Medulla oblongata (tissue), 1 donor: ENCODE data around the gene MTHFD2.
"Not testable (repeated sequence)": the region's sequence is repeated elsewhere in the genome, so short reads cannot be mapped to it uniquely, and the experiment has no call there.

Experiments
- DNase-seq: peaks from one replicate; pipeline ENCODE4 v3.0.0-alpha.2; 2015; ENCODE audit errors: extremely low spot score

MTHFD2 gene

DNA sequence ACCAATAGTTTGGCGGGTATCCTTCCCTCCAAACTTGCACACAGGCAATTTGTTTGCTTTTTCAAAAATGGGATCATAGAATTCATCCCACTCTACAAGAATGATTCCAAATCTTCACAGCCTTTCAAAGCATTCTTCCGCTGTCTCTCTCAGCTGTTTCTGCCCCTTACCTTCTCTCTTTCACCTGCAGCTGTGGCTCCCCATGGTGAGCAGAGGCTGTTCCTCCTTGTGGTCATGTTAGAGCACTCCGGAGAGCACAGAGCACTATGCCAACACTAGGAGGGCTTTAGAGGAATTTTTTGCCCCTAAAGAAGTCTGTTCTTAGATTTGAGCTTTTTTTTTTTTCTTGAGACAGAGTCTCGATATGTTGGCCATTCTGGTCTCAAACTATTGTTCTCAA, 30.4 kb downstream of the MTHFD2 start:
- DNase-seq: no peak

DNA sequence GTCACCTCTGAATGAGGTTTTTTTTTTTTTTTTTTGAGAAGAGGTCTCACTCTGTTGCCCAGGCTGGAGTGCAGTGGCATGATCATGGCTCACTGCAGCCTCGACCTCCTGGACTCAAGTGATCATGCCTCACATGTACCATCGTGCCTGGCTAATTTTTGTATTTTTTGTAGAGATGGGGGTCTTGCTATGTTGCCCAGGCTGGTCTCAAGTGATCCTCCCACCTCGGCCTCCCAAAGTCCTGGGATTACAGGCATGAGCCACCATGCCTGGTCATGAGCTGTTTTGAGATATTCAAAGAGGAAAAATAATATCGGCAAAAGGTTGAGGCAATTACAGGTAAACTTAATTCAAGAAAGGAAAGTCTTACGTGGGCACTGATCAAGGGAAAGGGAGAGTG, 31.4 kb downstream of the MTHFD2 start:
- DNase-seq: not testable (repeated sequence)

GRCh38 chr2:74232426-74232825, 34.0 kb downstream of the MTHFD2 start:
- DNase-seq: no peak

DNA sequence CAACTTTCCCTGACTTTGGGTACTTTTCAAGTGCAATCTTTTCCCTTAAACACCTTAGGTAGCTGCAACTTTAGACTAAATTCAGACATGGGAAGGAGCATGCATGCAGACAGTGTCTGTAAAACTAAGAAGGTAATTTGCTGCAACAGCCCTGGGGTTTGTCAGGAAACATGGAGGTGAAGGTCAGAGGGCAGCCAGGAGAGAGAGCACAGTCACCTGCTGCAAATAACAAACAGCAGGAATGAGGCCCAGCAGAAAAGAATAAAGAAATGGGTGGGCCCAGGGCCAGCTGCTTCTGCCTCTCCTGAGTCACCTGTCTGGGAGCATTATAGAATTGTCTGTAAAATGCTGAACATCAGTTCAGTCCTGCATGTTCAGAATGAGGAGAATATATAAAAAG, 35.2 kb downstream of the MTHFD2 start:
- no peak for DNase-seq

- DNase-seq: no peak
Observed at GRCh38 chr2:74235041-74235440, 36.6 kb downstream of the MTHFD2 start.

DNA sequence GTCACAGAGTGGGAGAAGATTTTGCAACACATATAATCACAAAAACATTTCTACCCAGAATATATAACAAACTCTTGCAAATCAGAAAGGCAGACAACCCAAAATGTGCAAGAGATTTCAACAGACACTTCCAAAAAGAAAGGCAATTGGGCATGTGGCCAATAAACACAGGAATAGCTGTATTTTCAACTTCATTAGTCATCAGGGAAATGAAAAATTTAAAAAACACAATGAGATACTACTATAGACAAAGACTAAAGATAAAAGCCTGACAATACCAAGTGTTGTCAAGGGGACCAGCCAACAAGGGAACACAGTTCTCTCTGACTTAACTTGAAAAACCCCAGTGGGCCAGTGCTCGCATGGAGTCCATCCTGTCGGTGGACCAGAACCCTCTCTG, 40.5 kb downstream of the MTHFD2 start:
- DNase-seq: no peak

- no peak for DNase-seq
Observed at GRCh38 chr2:74239346-74239745, 40.9 kb downstream of the MTHFD2 start.

GRCh38 chr2:74242354-74243071, 44.1 kb downstream of the MTHFD2 start:
- no peak for DNase-seq

GRCh38 chr2:74244286-74244685, 45.9 kb downstream of the MTHFD2 start:
- DNase-seq: no peak

- DNase-seq: no peak
Observed at GRCh38 chr2:74246496-74247195, 48.2 kb downstream of the MTHFD2 start.

DNA sequence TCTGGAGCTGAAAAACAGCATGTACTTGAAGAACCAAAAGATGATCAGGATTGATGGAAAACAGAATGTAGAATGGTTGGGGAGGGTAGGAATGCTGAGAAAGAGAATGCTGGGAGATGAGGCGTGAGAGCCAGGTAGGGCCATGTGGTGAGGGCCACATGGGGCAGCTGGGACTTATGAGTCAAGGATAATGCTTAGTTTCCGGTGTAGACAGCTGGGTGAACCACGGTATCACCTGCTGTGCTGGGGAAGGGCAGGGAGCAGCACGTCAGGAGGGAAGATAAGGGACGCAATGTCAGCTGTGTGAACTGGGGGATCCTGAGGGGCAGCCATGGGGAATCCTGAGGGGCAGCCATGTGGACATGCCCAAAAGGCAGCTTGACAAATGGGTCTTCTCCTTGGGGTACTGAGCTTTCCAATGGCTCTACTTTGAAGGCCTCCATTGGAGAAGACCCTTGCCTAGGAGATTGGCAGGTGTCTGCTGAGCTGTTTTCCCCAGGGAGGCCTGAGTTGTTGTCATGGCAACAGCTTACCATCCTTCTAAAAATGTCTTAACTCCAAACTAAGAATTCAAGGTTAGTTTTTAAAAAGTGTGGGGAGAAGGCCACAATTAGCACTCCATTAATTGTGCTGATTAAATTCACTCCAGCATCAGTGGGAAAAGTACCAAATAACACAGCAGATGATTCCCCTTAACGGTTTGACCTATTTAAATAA, 51.1 kb downstream of the MTHFD2 start:
- DNase-seq: no peak

DNA sequence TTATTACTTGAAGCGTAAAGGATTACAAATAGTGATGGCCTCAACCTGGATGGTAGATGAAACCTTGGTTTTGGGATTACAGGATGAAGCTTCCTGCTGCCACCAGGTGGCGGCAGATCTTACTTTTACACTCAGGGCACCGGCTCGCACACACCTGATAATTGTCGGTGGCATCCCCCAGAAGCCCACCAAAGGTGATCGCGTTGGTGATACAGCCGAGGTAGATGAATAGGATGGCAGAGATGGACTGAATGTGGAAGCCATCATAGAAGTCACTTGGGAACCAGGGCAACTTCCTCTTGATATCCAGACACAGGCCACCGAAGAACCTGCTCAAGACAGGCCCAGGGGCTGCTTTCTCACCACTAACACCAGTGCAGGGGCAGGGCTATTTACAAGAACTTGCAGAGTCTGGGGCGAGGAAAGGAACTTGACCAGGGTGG, 51.8 kb downstream of the MTHFD2 start:
- DNase-seq: peak; percentile 58

GRCh38 chr2:74252036-74252435, 53.6 kb downstream of the MTHFD2 start:
- no peak for DNase-seq

GRCh38 chr2:74252862-74253261, 54.4 kb downstream of the MTHFD2 start:
- no peak for DNase-seq

- DNase-seq: no peak
Observed at GRCh38 chr2:74253306-74253970, 55.0 kb downstream of the MTHFD2 start.

GRCh38 chr2:74253971-74254310, 55.5 kb downstream of the MTHFD2 start:
- no peak for DNase-seq

DNA sequence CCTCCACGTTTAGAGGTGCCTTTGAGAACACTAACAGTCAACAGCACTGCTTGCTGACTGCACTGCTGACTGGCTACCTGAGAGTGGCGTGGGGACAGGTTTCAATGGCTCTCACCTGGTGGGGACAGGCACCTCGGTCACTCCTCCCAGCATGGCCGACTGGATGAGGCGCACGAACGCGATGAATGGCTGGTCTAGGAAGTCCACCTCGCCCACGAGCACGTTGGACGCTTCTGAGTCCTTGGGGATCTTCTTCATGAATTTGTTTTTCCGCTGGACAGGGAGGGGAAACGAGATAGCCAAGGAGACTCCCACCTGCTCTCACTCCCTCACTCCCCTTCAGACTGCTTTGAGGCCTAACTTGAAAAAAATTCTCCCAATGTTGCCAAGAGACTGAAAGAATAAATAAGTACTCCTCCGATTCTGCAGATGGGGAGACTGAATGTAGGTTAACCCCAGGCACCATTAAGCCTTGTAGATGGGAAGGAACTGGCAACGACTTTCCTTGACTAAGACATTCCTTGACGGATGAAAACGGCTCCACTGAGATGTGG, 57.3 kb downstream of the MTHFD2 start:
- no peak for DNase-seq

DNA sequence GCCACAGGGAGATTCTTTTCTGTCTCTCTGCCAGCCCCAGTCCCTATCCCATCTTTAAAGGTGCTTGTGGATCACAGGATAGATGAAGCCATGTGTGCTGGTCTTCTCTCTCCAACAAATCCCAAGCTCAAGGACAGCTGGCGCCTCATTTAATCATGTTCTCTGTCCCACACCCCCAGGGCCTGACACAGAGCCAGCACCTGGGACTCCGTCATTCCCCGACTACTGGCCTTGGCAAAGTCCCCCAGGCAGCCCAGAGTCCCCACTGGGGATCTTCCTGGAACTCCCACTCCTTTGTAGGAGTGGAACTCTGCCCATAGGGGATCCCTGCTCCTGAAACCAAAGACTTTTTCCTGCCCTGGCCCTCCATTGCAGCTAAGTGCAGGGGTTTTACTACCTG, 60.8 kb downstream of the MTHFD2 start:
- no peak for DNase-seq

GRCh38 chr2:74259733-74260132, 61.3 kb downstream of the MTHFD2 start:
- DNase-seq: no peak

DNA sequence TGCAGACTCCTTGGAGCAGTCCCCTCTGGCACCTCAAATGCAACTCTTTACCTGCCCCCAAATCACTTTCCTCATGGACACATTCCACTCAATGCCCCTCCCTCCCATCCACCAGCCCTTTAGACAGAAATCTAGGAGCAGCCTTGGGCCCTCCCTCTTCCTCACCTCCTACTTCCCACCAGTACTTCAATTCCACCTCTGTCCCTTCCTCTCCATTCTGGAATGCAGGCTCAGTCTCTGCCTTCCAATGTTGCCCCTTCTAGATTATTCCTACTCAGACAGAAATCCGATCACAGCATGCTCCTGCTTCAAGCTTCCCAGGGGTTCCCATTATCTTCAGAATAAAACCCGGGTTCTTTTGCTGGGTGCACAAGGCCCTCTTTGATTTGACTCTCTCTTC, 62.1 kb downstream of the MTHFD2 start:
- no peak for DNase-seq

GRCh38 chr2:74261204-74261864, 62.9 kb downstream of the MTHFD2 start:
- DNase-seq: peak; percentile 22

DNA sequence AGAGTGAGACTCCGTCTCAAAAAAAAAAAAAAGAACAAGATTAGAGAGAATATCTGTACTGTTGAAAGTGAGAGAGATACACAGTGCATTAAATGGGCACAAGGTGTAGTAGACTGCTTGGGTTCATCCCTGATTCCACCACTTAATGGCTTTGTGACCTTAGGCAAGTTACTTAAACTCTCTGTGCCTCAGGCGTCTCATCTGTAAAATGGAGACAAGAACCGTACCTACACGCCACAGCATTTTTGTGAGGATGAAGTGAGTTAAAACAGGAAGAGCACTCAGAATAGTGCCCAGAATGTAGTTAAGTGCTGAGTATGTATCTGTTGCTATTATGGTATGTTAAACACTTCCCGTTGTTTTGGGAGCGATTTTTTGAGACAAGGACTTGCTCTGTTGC, 64.3 kb downstream of the MTHFD2 start:
- no peak for DNase-seq
